ENCODE results near the gene OR10G7. TPM values are rescaled to one million over a fixed set of nuclear protein-coding genes. Genes with fewer than 3 reads are reported as not detected.

OR10G7 gene
- polyA plus RNA-seq, 3 donors = not detected

DNA sequence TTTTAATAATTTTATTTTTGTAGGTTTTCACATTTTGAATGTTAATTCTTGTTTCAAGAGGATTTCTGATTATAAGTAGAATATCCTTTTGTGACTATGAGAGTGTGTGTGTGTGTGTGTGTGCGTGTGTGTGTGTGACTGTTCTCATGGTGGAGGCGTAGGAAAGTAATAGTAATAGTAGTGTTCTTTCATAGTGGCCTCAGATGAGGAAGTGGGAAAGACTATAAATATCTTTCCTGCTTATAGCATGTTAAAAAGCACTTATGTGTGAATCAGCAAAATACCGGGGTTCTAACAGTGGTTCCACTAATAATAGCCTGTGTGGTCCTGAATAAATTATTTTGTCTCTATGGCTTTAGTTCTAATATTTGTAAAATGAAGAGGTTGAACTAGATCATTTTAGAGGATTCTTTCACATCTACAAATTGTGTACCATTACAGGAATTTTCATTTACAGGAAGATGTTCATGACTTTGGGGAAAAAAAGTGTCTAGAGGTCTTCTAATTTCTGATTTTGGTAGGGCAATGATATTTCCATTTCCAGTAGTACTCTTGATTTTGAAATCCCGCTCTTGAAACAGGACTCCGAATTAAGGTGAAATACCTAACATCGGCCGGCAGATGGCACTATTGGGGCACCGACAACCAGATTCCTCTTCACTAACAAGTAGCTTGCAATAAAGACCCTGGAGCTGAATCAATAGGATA, 29.9 kb upstream of the OR10G7 start:
- Histone ChIP-seq H3K9me3 (replicated peaks in 1 of 2; ENCODE audit: control insufficient read depth in 1 of 2, insufficient read depth in 1 of 2, low read length in 2 of 2) (no peaks in the 10 kb centered on the region), H3K36me3 (replicated peaks in 1 of 2; ENCODE audit: control insufficient read depth in 1 of 2, insufficient read depth in 2 of 2, low read length in 2 of 2) (no peaks in the 10 kb centered on the region), H2AFZ (ENCODE audit: insufficient read depth, low read depth, low read length, poor library complexity, severe bottlenecking) (no peak overlapping the region), H3K27me3 (ENCODE audit: control insufficient read depth in 2 of 2, insufficient read depth in 2 of 2, low read length in 2 of 2) (no peaks in the 10 kb centered on the region), H3K4me2 (replicated peaks; ENCODE audit: extremely low read depth, low read length, poor library complexity, severe bottlenecking) (peak overlapping the region; percentile 69), H4K20me1 (ENCODE audit: insufficient read depth, low read length) (no peaks in the 10 kb centered on the region), H3K4me1 (ENCODE audit: control insufficient read depth in 1 of 2, insufficient read depth in 2 of 2, low read length in 2 of 2) (peaks cover 36 to 44% of the 10 kb centered on the region in 2 donors), H3K4me3 (replicated peaks in 1 of 3; ENCODE audit: low read depth in 2 of 3, low read length in 3 of 3) (peak overlapping the region in 1 of 3 experiments; percentile 62), H3K79me2 (ENCODE audit: insufficient read depth, low read length) (no peaks in the 10 kb centered on the region), H3K27ac (ENCODE audit: low read depth in 1 of 2, low read length in 2 of 2) (peak overlapping the region in 1 of 2 donors; percentile 82), H3K9ac (ENCODE audit: insufficient read depth, low read length, poor library complexity, severe bottlenecking) (peak overlapping the region; percentile 34)
- peak overlapping the region; percentile 58 to 76 for H3K4me3 Mint-ChIP-seq
- peaks cover 43% of the 10 kb centered on the region for H3K4me1 Mint-ChIP-seq
- TF ChIP-seq, protein P1, sequence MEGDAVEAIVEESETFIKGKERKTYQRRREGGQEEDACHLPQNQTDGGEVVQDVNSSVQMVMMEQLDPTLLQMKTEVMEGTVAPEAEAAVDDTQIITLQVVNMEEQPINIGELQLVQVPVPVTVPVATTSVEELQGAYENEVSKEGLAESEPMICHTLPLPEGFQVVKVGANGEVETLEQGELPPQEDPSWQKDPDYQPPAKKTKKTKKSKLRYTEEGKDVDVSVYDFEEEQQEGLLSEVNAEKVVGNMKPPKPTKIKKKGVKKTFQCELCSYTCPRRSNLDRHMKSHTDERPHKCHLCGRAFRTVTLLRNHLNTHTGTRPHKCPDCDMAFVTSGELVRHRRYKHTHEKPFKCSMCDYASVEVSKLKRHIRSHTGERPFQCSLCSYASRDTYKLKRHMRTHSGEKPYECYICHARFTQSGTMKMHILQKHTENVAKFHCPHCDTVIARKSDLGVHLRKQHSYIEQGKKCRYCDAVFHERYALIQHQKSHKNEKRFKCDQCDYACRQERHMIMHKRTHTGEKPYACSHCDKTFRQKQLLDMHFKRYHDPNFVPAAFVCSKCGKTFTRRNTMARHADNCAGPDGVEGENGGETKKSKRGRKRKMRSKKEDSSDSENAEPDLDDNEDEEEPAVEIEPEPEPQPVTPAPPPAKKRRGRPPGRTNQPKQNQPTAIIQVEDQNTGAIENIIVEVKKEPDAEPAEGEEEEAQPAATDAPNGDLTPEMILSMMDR (IDR thresholded peaks at IDR 0.05) = peak; percentile 96
- intact Hi-C loops (cut with micrococcal nuclease) = loop anchor here (5.0 to 10.0 kb wide), 5 partner anchors 121 to 514 kb away; no protein-coding TSS in a partner anchor
- no CpG with 5 or more reads among the region's 8 CpGs for WGBS (ENCODE audit: insufficient coverage)
- peaks cover 0 to 2% (median 2%) of the 10 kb centered on the region in 3 donors for H3K27me3 Mint-ChIP-seq (ENCODE audit: low read depth in 3 of 3)
- no peaks in the 10 kb centered on the region for H3K36me3 Mint-ChIP-seq
- H3K27ac Mint-ChIP-seq = peak overlapping the region; percentile 90 to 94 (median 92)
- peak; percentile 72 to 82 (median 81) for DNase-seq
- H3K9me3 Mint-ChIP-seq = no peaks in the 10 kb centered on the region

DNA sequence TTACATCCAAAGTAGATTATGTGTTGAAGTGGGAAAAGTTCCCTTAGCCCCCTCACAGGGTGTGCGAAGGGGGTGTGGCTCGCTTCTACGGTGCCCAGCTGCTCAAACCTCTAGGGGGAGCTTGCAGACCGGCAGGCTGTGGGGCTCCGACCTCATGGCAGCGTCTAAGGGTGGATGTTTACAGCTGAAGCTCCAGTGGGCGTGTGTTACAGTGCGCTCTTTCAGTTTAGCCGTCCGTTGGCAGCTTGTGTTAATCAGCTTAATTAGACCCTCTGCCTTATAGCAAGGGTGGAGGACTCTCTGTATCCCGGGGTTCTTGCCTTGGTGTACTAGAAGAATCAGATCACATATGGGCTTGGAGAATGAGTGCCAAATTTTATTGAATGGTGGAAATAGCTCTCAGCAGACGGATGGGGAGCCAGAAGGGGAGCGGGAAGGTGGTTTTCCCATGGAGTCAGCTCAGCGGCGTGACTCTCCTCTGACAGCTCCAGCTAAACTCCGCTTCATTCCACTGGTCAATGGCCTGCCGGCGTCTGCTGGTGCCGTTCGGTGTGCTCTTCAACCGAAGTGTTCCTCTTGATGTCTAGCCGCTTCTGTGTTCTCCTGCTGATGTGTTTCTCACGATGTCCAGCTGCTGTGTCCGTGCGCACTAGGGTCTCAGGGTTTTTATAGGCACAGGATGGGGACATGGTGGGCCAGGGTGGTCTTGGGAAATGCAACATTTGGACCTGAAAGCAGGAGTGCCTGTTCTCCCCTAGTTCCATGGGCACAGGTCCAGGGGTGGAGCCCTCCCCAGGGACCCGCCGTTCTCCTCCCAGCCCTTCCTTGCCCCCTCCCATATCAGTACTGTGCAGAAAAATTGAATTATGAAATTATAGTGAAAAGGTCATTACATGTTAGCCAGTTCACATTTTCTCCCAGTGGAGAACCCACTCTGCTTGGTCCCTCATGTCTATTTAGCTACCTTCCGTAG, 28.6 kb upstream of the OR10G7 start:
- Mint-ChIP-seq H3K36me3 (no peaks in the 10 kb centered on the region), H3K27me3 (ENCODE audit: low read depth in 3 of 3) (peaks cover 0 to 2% (median 2%) of the 10 kb centered on the region in 3 donors), H3K4me1 (peaks cover 36% of the 10 kb centered on the region), H3K9me3 (no peaks in the 10 kb centered on the region), H3K4me3 (peak overlapping the region; percentile 77 to 88), H3K27ac (peak overlapping the region in 4 of 7 donors; percentile 5 to 61 (median 44))
- Histone ChIP-seq H3K36me3 (replicated peaks in 1 of 2; ENCODE audit: control insufficient read depth in 1 of 2, insufficient read depth in 2 of 2, low read length in 2 of 2) (no peaks in the 10 kb centered on the region), H3K4me2 (replicated peaks; ENCODE audit: extremely low read depth, low read length, poor library complexity, severe bottlenecking) (peak overlapping the region; percentile 70), H3K27ac (ENCODE audit: low read depth in 1 of 2, low read length in 2 of 2) (no peak overlapping the region), H3K9me3 (replicated peaks in 1 of 2; ENCODE audit: control insufficient read depth in 1 of 2, insufficient read depth in 1 of 2, low read length in 2 of 2) (no peaks in the 10 kb centered on the region), H4K20me1 (ENCODE audit: insufficient read depth, low read length) (no peaks in the 10 kb centered on the region), H3K27me3 (ENCODE audit: control insufficient read depth in 2 of 2, insufficient read depth in 2 of 2, low read length in 2 of 2) (no peaks in the 10 kb centered on the region), H3K79me2 (ENCODE audit: insufficient read depth, low read length) (no peaks in the 10 kb centered on the region), H3K9ac (ENCODE audit: insufficient read depth, low read length, poor library complexity, severe bottlenecking) (no peak overlapping the region), H3K4me3 (replicated peaks in 1 of 3; ENCODE audit: low read depth in 2 of 3, low read length in 3 of 3) (peak overlapping the region in 2 of 3 experiments; percentile 13 to 65), H3K4me1 (ENCODE audit: control insufficient read depth in 1 of 2, insufficient read depth in 2 of 2, low read length in 2 of 2) (peaks cover 27 to 34% of the 10 kb centered on the region in 2 donors), H2AFZ (ENCODE audit: insufficient read depth, low read depth, low read length, poor library complexity, severe bottlenecking) (peak overlapping the region; percentile 78)
- intact Hi-C loops (cut with micrococcal nuclease) = loop anchor here (5.0 to 10.0 kb wide), 5 partner anchors 123 to 515 kb away; no protein-coding TSS in a partner anchor
- TF ChIP-seq, protein P1 (IDR thresholded peaks at IDR 0.05) = peak; percentile 78
- 58% methylated on average over 20 of the region's 28 CpGs for WGBS (ENCODE audit: insufficient coverage)
- peak; percentile 42 to 62 (median 52) for DNase-seq

All from CD14-positive monocyte (primary cell).